Activated CD4-positive, CD25-positive, alpha-beta regulatory T cell treated with anti-CD3 and anti-CD28 coated beads, Interleukin-2, amount 50 U/mL, for 72 hours (primary cell): ENCODE results near the gene MGAM2.

Source experiments
- DNase-seq: peaks from one replicate; pipeline ENCODE4 v3.0.0; 2021

MGAM2 gene

GRCh38 chr7:142123184-142123583 lies 11.7 kb downstream of the MGAM2 start:
- DNase-seq, result no peak

DNA sequence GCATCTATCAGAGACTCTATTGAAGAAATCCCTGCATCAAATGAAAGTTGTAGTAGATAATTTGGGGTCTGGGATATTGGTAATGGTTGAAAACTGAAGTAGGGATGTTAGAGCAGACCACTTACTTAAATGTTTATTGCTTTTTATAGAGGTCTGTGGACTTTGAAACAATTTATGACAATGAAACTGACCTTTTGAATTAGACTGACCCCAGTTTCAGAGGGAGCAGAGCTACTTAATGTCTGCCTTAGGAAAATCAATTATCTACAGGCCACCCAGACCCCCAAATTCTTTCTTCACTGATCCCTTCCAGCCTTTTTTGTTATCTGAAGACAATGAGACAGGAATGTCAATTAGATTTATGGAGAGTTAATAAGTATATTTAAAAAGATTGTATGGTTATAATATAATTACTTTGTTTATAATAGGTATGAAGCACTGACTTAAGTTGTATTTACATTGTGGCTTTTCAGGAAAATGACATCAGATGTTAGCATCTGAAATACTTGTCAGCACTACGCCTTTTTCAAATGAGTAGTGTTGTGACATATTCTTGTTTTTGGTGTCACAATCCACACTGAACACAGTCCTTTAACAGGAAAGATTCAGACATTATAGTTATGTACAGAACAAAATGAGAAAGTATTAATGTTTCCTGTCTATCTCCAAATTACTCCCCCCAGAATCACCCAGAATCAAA lies 13.9 kb downstream of the MGAM2 start:
- DNase-seq, result no peak

DNA sequence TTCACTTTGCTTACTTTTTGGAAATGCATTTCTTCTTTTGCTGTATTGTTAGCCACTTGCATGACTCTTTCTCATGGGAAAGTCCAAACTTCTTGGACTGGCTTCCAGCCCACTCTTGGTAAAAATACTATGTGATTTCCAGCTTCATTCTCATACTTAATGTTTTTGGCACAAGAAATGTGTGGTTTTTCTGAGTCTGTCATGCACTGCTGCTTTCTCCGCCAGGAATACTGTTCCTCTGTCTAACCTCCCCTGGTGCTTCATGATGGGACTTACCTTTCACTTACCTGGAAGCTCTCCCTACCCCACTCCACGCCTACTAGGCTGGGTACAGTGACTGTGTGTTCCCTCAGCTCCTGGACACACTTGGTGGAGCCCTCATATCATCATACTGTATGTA lies 18.7 kb downstream of the MGAM2 start:
- DNase-seq, result no peak

DNA sequence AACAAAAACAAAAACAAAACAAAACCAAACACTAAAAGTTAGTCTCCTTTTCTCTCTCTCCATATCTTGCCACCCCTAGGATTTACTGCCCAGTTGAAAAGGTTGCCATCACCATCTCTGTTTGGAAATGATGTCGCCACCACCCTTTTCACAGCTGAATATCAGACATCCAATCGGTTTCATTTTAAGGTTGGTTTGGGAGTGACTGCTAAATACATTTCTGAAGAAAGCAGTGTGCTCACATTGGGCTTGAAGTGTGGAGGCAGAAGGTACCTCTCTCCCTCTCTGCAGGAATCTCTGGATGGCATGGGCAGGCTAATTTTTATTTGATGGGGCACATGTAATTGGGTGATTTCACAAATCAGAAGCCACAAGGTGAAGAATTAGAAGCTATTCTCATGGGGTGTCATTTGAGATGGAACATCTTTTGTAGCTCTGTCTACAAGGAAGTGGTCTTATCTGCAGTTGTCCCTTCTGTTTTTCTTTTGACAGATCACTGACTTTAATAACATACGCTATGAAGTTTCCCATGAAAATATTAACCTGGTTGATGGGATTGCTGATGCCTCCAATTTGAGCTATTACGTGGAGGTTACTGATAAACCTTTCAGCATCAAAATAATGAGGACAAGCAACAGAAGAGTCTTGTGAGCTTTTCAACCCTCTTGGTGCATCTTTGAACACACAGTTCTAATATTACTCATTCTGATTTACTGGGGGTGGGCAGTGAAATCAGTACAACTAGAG lies 20.1 kb downstream of the MGAM2 start:
- DNase-seq, result no peak

DNA sequence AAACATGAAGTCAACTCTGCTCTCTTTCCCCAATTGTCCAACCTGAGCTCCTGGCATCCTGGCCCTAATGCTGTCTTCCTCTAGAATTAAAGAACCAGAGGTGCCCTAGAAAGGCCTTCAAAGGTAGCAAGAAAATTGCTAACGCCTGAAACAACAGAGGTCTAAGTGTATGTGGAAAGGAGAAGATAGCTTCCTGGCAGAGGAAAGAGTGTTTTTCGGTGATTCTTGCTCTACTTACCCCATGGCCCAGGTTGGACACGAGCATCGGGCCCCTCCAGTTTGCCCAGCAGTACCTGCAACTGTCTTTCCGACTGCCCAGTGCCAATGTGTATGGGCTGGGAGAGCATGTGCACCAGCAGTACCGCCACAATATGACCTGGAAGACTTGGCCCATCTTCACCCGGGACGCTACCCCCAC lies 22.2 kb downstream of the MGAM2 start:
- DNase-seq, result no peak

- no peak for DNase-seq
These were observed 23.4 kb downstream of the MGAM2 start for GRCh38 chr7:142134909-142135308.

DNA sequence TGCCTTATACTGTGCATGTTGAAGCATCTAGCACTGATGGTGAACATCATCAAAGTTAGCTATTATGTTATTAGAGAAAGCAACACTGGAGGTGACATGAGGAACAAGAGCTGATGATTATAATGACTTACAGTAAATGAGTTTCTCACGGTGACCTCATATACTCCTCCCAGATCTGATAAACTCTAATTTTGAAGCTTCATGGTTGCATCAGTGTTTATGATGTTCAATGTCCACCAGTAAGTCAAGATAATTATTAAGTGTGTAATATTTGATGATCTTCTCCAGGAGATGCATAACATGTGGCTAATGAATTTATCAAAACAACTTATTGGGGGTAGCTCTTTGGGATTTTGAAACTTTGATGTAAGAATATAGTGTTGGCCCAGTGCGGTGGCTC lies 27.5 kb downstream of the MGAM2 start:
- DNase-seq, result no peak

DNA sequence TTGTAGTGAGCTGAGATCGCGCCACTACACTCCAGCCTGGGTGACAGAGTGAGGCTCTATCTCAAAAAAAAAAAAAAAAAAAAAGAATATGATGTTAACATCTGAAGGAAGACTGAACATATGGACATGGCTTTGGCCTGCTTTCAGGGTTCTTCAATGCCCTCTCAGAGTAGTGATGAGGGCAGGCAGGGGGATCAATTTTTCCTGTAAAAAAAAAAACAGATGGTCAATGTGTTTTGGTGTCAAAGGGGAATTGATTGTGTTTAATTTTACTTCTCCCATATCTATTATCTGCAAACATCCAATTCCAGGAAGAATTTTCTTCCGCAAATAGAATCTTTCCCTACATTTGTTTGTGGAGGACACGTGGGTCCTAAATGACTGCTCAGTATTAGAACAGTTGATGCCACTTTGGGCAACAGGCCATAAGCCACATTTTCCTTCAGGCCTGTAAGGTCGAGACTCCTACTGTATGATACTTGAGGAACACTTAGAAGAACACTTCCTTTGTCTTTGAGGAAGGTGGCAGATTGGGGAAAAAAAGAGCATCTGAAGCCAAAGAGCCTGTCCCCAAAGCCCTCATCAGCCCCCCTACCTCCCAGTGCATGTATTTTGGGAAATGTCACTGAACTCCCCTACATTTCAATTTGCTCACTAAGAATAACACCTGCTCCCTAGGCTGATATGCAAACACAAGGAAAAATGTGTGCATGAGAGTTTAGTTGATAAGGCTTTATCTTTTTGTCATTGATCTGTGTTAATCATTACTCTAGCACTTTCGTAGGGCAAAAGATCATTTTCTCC lies 28.3 kb downstream of the MGAM2 start:
- DNase-seq, result no peak

GRCh38 chr7:142140401-142140959 lies 29.0 kb downstream of the MGAM2 start:
- no peak for DNase-seq

DNA sequence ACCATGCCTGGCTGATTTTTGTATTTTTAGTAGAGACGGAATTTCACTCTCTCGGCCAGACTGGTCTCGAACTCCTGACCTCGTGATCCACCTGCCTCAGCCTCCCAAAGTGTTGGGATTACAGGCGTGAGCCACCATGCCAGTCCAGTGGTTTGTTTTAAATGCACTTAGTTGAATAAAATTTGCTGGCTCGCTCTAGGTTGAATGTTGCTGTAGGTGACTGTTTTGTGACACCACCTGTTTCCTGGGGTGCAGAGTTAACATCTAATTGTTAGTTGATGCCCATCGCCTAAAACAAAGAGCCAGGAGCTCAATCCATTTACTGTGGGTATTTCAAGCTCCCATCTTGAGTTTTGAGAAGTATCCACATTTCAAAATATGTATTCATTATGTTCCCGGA lies 31.2 kb downstream of the MGAM2 start:
- DNase-seq, result no peak

DNA sequence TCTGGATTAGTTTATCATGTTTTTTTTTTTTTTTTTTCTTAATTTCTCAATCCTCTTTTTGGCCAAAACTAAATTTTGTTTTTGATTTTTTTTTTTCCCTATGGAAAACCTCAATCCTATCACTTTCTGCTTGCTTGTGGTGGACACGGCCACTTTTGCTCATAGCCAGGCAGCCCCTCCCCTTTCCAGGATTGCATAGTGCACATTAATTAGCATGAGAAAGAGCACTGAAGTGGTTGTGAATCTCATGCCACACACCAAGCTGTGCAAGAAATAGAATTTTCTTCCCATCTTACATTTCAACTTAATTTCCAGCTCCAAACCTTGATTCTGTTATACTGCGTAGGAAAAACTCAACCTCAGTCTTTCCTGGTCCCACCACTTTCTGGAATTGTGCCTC lies 34.6 kb downstream of the MGAM2 start:
- DNase-seq, result no peak

DNA sequence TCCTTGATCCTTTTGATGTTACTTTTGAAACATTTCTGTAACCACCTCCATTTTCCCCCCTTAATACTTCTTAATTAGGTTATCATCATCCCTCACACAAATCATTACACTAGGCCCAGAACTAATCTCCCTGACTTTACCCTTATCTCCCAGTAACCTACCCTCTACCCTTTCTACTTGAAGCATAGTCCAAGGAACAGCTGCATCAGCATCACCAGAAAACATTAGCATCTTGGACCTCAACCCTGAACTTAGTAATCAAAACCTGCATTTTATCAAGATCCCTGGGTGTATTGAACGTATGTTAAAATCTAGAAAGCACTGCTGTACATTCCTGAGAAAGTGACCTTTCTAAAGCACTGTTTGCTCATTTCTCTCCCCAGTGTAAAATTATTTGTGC lies 38.8 kb downstream of the MGAM2 start:
- DNase-seq, result no peak

- no peak for DNase-seq
These were observed 39.4 kb downstream of the MGAM2 start for GRCh38 chr7:142150869-142151268.

DNA sequence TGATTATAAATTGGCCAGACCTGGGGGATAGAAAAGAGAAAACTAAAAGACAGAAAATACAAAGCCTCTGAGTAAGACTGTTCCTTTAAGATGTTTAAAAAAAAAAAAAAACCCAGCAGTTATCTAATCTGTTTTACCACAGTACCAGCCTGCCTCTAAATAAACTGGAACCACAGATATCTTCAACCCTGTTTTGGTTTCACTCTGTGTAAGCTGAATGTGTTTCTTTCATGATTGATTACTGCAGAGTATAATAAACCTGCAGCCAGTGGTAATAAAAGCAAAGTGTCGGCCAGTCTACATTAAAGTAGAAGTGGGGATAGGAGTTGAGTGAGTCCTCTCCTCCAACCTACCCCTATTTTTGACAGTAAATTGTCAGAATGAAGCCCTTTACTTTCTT lies 40.6 kb downstream of the MGAM2 start:
- DNase-seq, result no peak

DNA sequence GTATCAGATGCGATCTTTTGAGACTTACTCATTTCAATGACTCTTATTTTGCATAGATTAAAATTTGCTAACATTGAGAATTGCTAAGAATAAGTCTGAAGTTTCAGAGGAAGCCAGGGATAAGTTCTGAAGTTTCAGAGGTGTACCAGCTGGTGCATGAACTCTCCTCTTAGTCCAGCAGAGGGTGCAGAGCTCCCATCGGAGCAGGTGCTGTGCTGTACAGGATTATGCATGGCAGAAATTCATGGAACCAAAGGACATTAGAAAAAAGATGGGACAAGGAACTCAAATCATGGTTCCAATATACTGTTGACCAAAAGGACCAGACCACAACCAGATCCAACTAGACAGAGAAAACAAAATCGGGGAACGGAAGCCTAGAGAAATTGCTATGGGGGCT lies 41.9 kb downstream of the MGAM2 start:
- no peak for DNase-seq

DNA sequence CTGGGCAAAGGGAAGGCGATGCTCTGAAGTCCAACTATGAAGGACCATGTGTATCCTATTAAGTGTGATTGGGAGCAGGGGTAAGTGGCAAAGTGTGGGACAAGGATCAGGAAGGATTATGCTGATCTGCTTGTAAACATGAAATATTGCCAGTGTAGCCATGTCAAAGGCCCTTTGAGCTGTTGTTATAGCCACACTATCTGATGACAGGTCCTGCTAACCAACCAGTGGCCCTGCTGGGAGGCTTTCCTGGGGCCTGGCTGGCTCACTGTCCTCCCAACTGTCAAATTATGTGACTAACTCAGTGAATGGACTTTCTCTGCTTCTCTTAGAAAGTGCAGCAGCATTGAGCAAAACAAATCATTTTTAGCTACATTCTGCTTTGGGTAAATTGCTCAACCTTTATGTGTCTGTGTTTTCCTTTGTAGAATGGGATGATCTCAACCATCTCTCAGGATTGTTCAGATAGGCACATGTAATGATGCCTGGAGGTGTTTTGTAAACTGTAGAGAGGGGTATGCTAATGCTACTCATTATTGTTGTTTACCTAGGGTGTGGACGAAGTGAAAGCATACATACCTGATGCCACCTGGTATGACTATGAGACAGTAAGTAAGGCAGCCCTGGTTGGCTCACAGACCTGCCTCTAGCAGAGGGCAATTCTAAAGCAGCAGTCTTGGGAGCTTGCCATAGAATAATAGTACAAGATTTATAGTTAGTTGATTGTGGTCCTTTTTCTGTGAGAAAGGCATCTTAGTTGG lies 47.4 kb downstream of the MGAM2 start:
- DNase-seq, result no peak

DNA sequence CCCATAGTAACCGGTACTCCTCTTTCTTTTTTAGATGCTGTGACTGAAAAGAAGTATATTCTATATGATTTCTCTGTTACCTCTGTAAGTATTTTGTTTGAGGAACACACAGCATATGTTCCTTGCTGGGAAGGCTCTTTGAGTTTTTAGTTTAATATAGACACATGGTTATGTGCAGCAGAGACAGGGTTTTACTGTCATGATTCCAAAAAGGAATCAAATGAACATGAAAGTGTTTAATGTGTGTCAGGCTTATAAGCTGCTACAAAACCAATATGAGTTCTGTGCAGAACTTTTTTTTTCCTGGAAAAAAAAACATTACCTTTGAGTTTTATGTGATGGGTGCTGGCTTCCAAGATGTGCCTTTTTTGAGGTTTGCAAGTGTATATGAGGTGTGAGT lies 50.4 kb downstream of the MGAM2 start:
- DNase-seq, result no peak

GRCh38 chr7:142168746-142169145 lies 57.2 kb downstream of the MGAM2 start:
- no peak for DNase-seq

DNA sequence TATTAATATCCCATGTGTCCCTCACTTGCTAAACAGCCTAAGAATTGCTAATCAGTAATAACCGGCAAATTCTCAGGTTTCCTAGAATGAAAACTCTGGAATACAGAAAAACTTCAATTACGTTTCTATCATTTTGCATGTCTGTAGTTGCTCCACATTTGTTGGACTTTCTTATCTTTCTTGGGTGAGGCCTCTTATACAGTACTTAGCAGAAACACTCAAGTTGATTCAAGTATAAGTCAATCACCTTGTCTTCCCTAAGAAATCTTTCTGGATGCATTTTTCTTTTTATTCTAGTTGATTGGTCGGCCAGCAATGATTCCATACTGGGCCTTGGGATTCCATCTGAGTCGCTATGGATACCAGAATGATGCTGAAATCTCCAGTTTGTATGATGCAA lies 61.4 kb downstream of the MGAM2 start:
- DNase-seq, result no peak

GRCh38 chr7:142174441-142174840 lies 62.9 kb downstream of the MGAM2 start:
- no peak for DNase-seq

DNA sequence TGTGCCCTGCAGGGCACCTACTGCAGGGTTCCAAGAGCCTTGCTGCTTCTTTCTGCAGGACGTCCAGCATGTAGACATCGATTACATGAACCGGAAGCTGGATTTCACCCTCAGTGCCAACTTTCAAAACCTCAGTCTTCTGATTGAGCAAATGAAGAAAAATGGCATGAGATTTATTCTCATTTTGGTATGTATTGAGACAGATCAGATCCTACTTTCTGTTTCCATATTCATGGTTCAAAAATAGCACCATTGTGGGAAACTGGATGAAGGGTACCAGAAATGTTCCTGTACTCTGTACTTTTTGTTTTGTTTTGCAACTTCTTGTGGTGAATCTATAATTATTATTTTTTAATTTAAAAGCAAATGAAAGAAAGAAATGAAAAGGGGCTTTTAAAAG lies 64.1 kb downstream of the MGAM2 start:
- DNase-seq, result no peak

DNA sequence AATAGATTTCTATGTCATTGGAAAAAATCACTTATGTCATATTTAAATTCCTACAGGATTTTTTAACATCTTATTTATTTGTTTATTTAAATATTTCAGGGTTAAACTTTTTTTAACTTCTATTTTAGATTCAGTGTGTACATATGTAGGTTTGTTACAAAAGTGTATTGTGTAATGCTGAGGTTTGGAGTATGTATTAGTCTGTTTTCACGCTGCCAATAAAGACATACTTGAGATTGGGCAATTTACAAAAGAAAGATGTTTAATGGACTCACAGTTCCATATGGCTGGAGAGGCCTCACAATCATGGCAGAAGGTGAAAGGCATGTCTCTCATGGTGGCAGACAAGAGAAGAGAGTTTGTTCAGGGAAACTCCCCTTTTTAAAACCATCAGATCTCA lies 65.4 kb downstream of the MGAM2 start:
- no peak for DNase-seq

- no peak for DNase-seq
These were observed 66.4 kb downstream of the MGAM2 start for GRCh38 chr7:142177869-142178268.
